ENCODE measurements around the gene CD79A.
"Not testable (repeated sequence)": the region's sequence is repeated elsewhere in the genome, so short reads cannot be mapped to it uniquely, and the experiment has no call there.

The CD79A gene

DNA sequence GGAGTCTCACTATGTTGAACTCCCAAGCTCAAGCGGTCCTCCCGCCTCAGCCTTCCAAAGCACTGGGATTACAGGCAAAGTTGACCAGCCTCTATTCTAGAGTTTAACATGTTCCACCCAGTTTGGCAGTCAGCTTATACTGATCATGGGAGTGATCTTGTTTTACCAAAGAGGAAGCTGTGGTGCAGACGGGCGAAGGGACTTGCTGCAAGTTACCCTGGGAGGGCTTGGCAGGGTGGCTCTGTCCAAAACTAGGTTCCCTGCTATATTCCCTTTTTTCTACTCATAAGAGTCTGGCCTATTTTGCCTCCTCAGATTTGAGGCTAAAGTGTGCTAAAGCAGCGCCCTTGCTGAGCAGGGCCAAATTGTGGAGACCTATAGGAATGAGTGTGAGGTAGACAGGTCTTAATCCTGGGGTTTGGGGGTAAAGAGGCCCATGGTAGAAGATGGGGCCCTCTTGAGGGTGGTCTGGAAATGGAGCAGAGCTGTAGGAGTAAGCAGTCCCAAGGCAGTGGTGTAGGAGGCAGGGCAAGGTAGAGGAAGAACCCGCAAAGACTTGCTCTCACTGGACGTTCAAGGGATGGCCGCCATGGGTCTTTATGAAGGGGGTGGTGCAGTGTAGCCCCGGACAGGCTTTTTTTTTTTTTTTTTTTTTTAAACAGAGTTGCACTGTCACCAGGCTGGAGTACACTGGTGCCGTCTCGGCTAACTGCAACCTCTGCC is 13.7 kb upstream of the CD79A start:
- no peak for DNase-seq (ENCODE audit: low read depth in 3 of 3)

- no peak for DNase-seq (ENCODE audit: low read depth in 3 of 3)
Observed at GRCh38 chr19:41864374-41864773, 12.7 kb upstream of the CD79A start.

DNA sequence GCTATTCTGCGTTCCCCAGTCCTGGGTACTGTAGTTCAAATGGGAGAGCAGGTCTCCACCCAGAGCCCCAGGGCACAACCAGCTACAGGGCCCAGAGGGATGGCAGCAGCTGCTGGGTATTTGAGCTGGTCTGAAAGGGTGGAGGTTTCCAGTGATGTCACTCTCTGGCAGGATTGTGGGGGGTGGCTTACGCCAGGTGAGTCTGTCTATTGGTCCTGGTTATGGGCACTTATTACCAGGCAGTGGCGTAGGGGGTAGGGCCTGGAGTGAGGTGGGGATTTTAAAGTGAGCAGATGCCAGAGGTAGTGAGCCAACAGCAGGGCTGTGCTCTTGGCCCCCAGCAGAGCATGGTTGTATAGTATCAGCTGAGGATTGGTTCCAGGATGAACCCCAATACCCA is 10.8 kb upstream of the CD79A start:
- no peak for DNase-seq (ENCODE audit: low read depth in 3 of 3)

GRCh38 chr19:41868120-41868988 is 8.7 kb upstream of the CD79A start:
- DNase-seq (ENCODE audit: low read depth in 3 of 3): no peak

- DNase-seq (ENCODE audit: low read depth in 3 of 3): no peak
Observed at GRCh38 chr19:41868989-41869300, 8.1 kb upstream of the CD79A start.

DNA sequence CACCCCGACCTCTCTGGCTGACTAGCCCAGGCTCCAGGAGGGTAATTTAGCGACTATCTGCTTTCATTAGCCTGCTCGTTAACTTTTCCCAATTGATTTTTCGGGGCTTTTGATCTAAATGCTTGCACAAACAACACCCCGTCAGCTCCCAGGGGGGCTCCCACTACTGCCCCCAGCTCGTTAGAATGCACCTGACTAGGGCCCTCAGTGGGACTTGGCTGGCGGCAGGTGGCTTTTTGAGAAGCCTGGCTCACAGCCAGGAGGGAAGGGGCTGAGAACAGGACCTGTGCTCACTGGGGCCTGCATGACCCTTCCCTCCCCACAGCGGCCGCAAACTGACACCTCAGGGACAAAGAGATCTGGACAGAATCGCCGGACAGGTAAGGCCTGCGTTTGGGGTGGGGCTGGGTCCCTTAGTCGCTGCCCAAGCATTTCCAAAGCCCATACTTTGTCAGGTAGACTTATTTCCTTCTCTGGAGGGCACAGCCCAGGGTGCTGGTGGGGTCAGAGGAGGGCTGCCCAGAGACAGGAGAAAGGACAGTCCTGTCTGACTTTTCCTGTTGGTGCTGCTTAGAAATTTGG is 7.6 kb upstream of the CD79A start:
- DNase-seq (ENCODE audit: low read depth in 3 of 3): no peak

DNA sequence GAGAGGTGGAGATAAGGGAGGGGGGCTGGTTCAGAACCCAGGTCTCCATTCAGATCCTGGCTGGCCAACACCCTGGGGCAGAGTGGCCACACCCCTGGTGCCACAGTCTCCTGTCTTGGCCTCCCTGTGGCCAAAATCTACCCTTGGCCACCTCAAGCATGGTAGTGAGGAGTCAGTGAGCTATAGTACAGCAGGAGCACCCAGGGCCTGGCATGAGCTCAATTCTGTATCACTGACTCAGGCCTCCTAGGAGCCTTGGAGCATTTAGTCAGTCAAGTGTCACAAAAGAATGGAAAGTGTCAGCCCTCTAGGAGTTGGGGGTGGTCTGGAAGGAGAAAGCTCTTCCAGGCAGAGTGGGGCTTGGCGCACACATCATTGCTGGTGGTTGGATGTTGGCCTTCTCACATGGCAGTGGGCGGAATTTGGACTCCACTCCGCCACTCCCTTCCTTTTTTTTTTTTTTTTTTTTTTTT is 6.6 kb upstream of the CD79A start:
- no peak for DNase-seq (ENCODE audit: low read depth in 3 of 3)

DNA sequence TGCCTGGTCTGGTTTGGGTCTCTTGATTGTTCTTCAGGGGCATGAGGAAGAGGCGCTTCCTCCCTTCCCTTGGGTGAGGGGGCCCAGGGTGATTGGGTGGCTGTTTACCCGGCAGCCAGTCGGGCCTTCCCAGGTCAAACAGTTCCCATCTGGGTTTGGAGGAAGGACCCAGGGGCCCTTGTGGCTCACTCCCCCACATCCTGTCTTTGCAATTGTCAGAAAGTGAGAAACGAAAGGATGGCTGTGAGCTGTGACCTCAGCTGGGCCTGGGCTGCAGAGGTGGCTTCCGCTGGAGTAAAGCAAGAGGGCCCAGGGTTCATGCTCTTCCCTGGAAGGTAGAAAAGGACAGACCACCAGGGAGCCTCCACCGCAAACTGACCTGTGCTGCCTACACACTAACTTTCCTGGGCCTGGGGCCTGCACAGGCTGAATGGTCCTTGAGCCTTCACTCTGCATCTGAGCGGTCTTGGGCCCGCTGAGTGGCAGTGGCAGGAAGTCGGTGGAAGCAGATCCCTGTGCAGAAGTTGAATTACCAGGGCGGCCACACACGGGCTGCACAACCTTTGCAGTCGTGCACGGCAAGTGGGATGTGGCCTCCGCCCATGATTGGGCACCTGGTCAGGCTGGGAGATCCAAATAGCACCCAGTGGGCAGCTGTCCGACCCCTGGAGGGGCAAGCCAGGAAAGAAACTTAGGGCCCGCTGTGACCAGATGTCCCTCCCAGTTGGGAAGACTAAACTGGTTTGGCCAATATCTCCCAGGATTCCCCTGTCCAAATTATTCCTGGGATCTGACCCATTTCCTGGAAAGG is 5.3 kb upstream of the CD79A start:
- no peak for DNase-seq (ENCODE audit: low read depth in 3 of 3)

DNA sequence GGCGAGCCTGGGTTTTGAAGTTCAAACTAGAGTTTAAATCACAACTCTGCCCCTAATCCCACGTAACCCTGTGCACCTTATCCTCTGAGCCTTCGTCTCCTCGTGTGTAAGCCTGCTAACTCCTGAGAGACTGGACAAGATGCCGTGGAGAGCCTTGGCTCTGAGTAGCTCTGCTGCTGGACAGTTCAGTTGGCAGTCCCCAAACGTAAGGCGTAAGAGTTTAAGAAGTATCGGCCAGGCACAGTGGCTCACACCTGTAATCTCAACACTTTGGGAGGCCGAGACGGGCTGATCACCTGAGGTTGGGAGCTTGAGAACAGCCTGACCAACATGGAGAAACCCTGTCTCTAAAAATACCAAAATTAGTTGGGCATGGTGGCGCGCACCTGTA is 4.7 kb upstream of the CD79A start:
- DNase-seq (ENCODE audit: low read depth in 3 of 3): no peak

GRCh38 chr19:41872775-41873647 is 4.1 kb upstream of the CD79A start:
- DNase-seq (ENCODE audit: low read depth in 3 of 3): peak in 2 of 3 experiments; percentile 43 to 45

DNA sequence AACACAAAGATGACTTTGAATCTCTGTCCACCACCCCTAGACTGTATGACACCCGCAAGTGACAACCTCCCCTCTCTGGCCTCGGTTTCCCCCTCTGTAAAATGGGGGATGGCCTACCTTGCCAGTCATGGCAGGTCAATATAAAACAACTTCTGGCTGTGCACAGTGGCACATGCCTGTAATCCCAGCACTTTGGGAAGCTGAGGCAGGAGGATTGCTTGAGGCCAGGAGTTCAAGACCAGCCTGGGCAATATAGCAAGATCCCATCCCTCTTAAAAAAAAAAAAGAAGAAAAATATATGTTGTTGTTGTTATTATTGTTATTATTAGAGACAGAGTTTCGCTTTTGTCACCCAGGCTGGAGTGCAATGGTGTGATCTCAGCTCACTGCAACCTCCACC is 1.1 kb upstream of the CD79A start:
- not testable (repeated sequence) for DNase-seq (ENCODE audit: low read depth in 3 of 3)

GRCh38 chr19:41877916-41878905 is 1.1 kb downstream of the CD79A start:
- no peak for DNase-seq (ENCODE audit: low read depth in 3 of 3)

DNA sequence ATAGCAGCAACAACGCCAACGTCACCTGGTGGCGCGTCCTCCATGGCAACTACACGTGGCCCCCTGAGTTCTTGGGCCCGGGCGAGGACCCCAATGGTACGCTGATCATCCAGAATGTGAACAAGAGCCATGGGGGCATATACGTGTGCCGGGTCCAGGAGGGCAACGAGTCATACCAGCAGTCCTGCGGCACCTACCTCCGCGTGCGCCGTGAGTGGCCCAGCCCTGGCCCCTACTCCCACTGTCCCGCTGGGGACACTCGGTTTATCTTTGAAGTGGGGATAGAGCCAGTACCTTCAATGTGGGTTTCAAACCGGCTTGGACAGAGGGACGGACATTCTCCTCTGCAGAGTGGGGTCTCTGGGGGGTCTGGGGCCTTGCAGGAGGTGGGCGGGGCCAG is 2.0 kb downstream of the CD79A start:
- no peak for DNase-seq (ENCODE audit: low read depth in 3 of 3)

DNA sequence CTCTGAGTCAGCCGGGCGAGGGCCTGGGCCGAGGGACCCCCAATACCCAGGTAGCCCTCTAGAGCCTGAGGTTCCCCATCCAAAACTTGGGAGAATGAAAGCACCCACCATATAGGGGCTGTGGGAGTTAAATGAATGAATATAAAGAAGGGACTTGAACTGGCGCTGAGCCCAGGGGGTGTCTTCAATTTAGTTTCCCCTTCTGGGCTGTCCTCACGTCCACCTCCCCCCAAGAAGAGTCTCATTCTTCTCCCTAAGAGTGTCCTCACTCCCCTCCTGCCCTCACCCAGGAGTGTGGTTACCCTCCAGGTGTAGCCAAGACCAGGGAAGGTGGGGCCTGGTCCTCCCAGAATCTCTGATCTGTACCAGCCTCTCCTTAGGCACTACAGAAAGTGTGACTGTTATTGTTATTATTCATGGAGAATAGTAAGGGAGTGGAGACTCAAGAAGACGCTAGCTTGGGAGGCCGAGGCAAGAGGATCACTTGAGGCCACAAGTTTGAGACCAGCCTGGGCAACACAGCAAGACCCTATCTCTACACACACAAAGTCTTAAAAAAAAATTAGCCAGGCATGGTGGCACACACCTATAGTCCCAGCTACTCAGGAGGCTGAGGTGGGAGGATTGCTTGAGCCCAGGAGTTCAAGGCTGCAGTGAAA is 2.7 kb downstream of the CD79A start:
- no peak for DNase-seq (ENCODE audit: low read depth in 3 of 3)

DNA sequence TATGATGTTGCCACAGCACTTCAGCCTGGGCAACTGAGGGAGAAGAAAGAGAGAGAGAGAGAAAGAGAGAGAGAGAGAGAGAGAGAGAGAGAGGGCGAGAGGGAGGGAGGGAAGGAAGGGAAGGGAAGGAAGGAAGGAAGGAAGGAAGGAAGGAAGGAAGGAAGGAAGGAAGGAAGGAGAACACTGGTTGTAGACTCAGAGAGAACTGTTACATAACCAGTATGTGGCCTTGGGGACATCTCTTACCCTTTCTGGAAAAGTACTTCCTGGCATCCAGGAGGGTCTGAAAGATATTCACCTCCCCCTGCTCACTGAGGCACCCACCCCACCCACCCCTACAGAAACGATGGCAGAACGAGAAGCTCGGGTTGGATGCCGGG is 3.2 kb downstream of the CD79A start:
- no peak for DNase-seq (ENCODE audit: low read depth in 3 of 3)

DNA sequence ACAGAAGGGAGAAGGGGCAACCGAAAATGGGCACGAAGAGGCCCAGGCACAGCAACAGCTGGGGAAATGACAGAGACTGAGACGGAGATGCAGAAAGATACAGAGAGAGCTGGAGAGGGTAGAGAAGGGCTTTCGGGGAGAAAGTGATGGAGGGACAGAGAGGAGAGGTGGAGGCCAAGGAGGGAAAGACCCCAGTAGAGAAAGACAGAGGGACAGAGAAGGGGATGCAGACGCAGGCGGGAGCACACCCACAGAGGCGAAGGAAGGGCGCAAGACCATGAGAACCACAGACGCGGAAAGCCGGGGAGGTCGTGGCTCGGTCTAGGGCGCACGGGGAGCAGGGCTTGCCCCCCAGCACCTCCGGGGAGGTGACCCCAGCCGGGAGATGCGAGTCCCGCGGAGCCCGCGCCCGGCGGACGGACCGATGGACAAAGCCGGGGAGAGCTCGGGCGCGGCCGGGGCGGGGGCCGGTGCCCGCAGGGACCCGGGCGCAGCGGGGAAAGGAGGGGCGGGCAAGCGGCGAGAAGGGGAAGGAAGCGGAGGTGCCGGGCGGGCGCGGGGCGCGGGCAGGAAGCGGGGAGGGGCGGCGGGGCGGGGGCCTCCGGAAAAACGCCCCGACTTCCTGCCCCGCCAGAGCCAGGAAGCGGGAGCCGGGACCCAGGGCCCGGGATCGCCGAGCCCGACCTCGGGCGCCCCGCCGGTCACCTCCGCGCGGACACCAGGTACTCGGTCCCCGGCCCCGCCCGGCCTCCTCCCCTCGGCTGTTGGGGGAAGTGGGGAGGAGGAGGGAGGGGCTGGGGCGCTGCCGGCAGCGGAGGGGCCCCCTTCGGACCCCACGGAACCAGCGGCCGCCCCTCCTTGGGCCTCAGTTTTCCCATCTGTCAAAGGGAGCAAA is 5.7 kb downstream of the CD79A start, which contains the start of gene ARHGEF1:
TSS of gene ARHGEF1 (plus strand) at position 617 of the 895 bp plus-strand sequence. CDS start 4,899 bp downstream, outside the sequence.
- DNase-seq (ENCODE audit: low read depth in 3 of 3): peak in 2 of 3 experiments; percentile 28 to 50

DNA sequence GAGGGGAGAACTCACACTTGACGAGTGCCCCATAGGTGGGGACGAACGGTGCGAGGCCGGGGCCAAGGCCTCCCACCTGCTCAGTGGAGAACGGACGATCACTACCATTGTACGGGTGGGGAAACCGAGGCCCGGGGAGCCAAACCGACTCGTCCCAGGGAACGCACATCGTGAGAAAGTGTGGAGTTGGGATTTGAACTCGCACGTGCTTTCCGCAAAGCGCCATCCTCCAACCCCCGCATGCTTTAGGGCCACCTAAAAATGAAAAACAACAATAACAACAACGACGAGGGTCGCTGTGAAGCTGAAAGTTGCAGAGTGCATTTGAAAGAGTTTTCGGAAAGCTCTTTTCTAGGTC is 6.4 kb downstream of the CD79A start:
- no peak for DNase-seq (ENCODE audit: low read depth in 3 of 3)
